ENCODE measurements around the gene RFTN1.

RFTN1 gene

DNA sequence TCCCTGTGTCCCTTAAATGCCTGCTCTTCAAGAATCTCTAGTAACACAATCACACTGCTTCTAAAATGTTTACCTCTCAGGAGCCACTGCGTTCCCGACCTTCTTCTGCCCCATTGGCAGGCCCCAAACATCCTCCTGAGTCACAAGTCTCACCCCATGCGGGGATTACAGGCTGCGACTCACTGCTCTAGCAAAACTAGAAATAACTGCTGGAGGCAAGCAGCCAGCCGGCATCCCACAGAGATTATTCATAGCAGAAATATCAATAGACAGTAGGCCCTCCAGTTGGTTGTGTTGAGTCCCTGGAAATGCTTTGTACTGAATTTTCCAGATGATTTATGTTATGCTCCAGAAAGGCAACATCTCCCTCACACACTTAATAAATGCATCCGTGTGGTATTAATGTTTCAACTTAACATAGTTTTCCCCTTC lies 64.8 kb downstream of the RFTN1 start:
- peak; percentile 96 for DNase-seq (ENCODE audit: low read depth)
- no peak overlapping the region for H3K4me3 ChIP-seq (ENCODE audit: low read length)
- TF ChIP-seq, protein P1, sequence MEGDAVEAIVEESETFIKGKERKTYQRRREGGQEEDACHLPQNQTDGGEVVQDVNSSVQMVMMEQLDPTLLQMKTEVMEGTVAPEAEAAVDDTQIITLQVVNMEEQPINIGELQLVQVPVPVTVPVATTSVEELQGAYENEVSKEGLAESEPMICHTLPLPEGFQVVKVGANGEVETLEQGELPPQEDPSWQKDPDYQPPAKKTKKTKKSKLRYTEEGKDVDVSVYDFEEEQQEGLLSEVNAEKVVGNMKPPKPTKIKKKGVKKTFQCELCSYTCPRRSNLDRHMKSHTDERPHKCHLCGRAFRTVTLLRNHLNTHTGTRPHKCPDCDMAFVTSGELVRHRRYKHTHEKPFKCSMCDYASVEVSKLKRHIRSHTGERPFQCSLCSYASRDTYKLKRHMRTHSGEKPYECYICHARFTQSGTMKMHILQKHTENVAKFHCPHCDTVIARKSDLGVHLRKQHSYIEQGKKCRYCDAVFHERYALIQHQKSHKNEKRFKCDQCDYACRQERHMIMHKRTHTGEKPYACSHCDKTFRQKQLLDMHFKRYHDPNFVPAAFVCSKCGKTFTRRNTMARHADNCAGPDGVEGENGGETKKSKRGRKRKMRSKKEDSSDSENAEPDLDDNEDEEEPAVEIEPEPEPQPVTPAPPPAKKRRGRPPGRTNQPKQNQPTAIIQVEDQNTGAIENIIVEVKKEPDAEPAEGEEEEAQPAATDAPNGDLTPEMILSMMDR (IDR thresholded peaks at IDR 0.05; ENCODE audit: insufficient read depth, low read depth, low read length, missing control alignments), result no peak

DNA sequence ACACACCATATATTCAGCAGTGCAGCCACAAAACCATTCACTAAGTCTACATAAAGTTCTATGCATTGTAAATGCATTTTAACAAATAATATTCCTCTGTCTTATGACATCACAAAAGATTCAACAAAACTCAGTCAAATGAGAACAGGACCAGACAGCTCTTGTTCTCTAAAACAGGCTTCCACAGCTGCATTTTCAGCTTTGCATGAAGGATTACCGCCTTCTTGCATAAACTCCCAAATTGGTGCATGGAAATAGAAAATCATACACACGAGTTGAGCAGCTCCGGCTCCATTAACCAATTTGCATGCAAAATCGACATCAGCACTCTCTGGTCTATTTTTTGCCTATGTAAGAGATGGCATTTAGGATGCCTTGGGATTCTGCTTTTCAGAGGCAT lies 66.4 kb downstream of the RFTN1 start:
- TF ChIP-seq, protein P1 (IDR thresholded peaks at IDR 0.05; ENCODE audit: insufficient read depth, low read depth, low read length, missing control alignments), result no peak
- no peak for DNase-seq (ENCODE audit: low read depth)
- H3K4me3 ChIP-seq (ENCODE audit: low read length), result no peak overlapping the region

DNA sequence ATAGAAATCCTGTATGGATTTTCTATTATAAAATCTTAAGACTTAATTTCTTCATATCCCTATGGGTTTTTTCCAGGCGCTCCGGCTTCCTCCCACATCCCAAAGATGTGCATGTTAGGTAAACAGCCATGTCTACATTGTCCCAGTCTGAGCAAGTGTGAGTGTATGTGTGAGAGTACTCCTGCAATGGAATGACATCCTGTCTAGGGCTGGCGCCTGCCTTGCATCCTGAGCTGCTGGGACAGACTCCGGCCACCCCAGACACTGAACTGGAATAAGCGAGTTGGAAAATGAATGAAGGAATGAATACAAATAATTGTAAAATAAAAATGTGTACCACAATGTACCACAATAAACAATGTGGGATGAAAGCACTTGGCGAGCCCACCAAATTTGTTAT lies 69.2 kb downstream of the RFTN1 start:
- no peak for DNase-seq (ENCODE audit: low read depth)
- TF ChIP-seq, protein P1 (IDR thresholded peaks at IDR 0.05; ENCODE audit: insufficient read depth, low read depth, low read length, missing control alignments), result no peak
- no peak overlapping the region for H3K4me3 ChIP-seq (ENCODE audit: low read length)

DNA sequence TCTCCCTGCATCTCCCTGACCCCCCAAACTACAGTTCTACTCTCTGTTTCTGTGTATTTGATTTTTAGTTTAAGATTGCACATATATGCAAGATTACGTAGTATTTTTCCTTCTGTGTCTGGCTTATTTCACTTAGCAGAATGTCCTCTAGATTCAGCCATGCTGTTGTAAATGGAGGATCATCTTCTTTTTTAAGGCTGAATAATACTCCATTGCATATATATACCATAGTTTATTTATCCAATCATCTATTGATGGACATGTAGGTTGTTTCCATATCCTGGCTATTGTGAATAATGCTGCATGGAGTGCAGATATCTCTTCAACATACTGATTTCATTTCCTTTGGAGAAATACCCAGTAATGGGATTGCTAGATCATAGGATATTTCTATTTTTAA lies 70.8 kb downstream of the RFTN1 start:
- no peak overlapping the region for H3K4me3 ChIP-seq (ENCODE audit: low read length)
- TF ChIP-seq, protein P1 (IDR thresholded peaks at IDR 0.05; ENCODE audit: insufficient read depth, low read depth, low read length, missing control alignments), result no peak
- DNase-seq (ENCODE audit: low read depth), result no peak

DNA sequence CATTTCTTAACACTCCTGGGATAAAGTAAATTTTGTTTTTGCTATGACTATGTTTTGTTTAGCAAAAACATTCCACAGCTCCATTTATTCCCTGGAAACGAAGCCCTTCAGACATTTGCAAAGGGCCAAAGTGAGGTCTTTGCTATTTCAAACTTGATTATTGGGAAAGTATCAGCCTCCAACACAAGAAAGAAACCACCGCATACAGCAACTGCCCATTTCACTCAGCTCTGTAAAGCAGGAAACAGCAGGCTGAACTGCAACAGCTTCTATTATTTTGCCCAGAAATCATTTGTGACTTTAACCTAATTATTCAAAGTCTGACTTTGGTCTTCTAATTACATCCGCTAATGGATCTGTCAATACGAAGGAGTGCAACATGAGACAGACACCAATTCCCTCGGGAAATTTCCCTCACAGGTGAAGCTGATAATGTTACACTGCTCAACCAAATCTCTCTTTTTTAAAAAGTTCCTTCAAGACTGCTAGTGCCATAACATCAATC lies 72.1 kb downstream of the RFTN1 start:
- TF ChIP-seq, protein P1 (IDR thresholded peaks at IDR 0.05; ENCODE audit: insufficient read depth, low read depth, low read length, missing control alignments), result no peak
- no peak for DNase-seq (ENCODE audit: low read depth)
- H3K4me3 ChIP-seq (ENCODE audit: low read length), result no peak overlapping the region

DNA sequence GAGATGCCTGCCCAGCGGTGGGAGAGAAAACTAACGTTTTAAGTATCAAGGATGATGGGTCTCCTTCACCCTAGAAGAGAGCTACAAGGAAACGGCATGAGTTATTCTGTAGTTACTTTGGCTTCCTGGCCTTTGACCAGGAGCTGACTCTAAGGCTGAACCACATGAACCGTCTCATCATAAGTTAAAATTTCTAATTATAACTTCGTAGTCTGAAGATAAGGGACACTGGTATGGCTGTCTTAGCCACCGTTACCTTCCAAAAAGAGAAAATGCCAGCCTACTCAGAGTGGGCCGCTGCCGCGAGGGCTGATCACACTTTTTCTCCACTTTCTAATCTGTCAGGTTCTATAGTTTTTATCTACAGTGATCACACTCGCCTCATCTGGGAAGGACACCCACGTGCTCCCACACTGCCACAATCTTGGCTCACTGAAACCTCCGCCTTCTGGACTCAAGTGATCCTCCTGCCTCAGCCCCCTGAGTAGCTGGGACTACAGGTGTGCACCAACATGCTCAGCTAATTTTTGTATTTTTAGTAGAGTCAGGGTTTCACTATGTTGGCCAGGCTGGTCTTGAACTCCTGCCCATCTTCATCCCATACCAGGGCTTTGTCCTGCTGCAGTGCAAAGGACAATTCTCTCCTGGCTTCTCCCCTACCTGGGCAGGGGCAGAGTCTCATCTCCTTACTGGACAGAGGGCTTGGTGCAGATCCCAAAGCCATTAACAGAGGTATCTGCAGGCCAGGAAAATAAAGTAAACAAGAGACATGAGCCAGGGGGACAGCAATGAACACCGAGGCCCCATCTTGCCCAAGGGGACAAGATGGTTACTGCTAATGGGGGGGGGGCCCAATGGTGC lies 73.4 kb downstream of the RFTN1 start:
- TF ChIP-seq, protein P1 (IDR thresholded peaks at IDR 0.05; ENCODE audit: insufficient read depth, low read depth, low read length, missing control alignments), result no peak
- DNase-seq (ENCODE audit: low read depth), result no peak
- H3K4me3 ChIP-seq (ENCODE audit: low read length), result no peak overlapping the region

Data from epithelial cell of esophagus (primary cell).